HepG2 (cell line): ENCODE results near the gene MOV10L1. TPM values are rescaled to one million over a fixed set of nuclear protein-coding genes. Genes with fewer than 3 reads are reported as not detected.

ENCODE experiments used
- ATAC-seq: fragments of 200-7000 bp; cut with Tn5 transposase; 3 replicates; pipeline ENCODE4 v1.9.1; 2020; ENCODE audit warnings: mild to moderate bottlenecking, moderate library complexity
- BruUV-seq: library from RNA; stranded (reverse); fragments of 400-500 nt; replicated peaks from 2 replicates; lab custom pipeline; 2021; lab: Mats Ljungman, UMichigan
- CTCF ChIA-PET: fragments of 300-600 bp; formaldehyde crosslinking; extraction: SDS; loops from one replicate; lab custom pipeline; 2021; ENCODE audit warnings: low total read pairs, inconsistent platforms, low intra/inter-chr PET ratio; lab: Yijun Ruan, JAX
- POLR2A ChIA-PET: fragments of 350-600 bp; sonication (Branson Sonifier 250); formaldehyde crosslinking; loops from one replicate; lab custom pipeline; 2020; ENCODE audit warnings: antibody characterized with exemption, inconsistent platforms; lab: Yijun Ruan, JAX
- DNase-seq: peaks from one replicate; pipeline ENCODE4 v3.0.0-alpha.2; 2015; ENCODE audit warnings: low spot score
- FAIRE-seq: peaks from 3 replicates; lab custom pipeline; 2011; peaks lifted over from hg19 to GRCh38; lab: Jason Lieb, UNC
- H2AFZ ChIP-seq: one replicate; pipeline ENCODE4 v1.6.1; 2011; ENCODE audit warnings: low read length, inconsistent platforms
- H3K27ac ChIP-seq: fragments of 300-600 bp; 3 replicates; pipeline ENCODE4 v1.8.0; 2011; ENCODE audit warnings: mixed run types, mild to moderate bottlenecking, mixed read lengths, low read length, inconsistent platforms; ENCODE audit not compliant: insufficient read depth; ENCODE audit errors: extremely low read length
- H3K27me3 ChIP-seq, 2 experiments: fragments of 200-600 bp in 1 of 2; 2 replicates in 1 of 2; 3 replicates in 1 of 2; pipeline versions ENCODE4 v1.6.0 to v1.8.0; 2011; ENCODE audit warnings: low read length in 2 of 2, mild to moderate bottlenecking in 2 of 2, moderate library complexity in 2 of 2, inconsistent platforms in 1 of 2; ENCODE audit not compliant: insufficient read depth in 2 of 2, control insufficient read depth in 1 of 2
- H3K36me3 ChIP-seq, 2 experiments: fragments of 200-600 bp in 1 of 2; replicated peaks in 1 of 2; 2 replicates in 1 of 2; 3 replicates in 1 of 2; pipeline versions ENCODE4 v1.5.1 to v1.8.0; 2011; ENCODE audit warnings: low read length in 2 of 2, inconsistent platforms in 1 of 2; ENCODE audit not compliant: insufficient read depth in 2 of 2, control insufficient read depth in 1 of 2
- H3K4me1 ChIP-seq: 2 replicates; pipeline ENCODE4 v1.5.1; 2012; ENCODE audit warnings: low read length, inconsistent platforms; ENCODE audit not compliant: insufficient read depth
- H3K4me2 ChIP-seq: 2 replicates; pipeline ENCODE4 v1.6.0; 2011; ENCODE audit warnings: low read depth, low read length, inconsistent platforms
- H3K4me3 ChIP-seq, 3 experiments: fragments of 200-600 bp in 1 of 3; sonication (generic), shearing (Covaris generic) in 1 of 3; replicated peaks in 1 of 3; 2 replicates each; pipeline ENCODE4 v1.5.1; 2011 to 2016; ENCODE audit warnings: low read length in 3 of 3, inconsistent platforms in 2 of 3, low read depth in 2 of 3, mild to moderate bottlenecking in 2 of 3, control low read depth in 1 of 3, mixed read lengths in 1 of 3; ENCODE audit not compliant: insufficient read depth in 1 of 3
- H3K79me2 ChIP-seq: one replicate; pipeline ENCODE4 v1.6.1; 2011; ENCODE audit warnings: low read length, inconsistent platforms; ENCODE audit not compliant: insufficient read depth
- H3K9ac ChIP-seq: 2 replicates; pipeline ENCODE4 v1.6.0; 2011; ENCODE audit warnings: mild to moderate bottlenecking, low read depth, low read length, inconsistent platforms; ENCODE audit not compliant: insufficient read depth
- H3K9me3 ChIP-seq: 2 replicates; pipeline ENCODE4 v1.5.1; 2012; ENCODE audit warnings: mild to moderate bottlenecking, low read length
- H4K20me1 ChIP-seq: 2 replicates; pipeline ENCODE4 v1.6.0; 2011; ENCODE audit warnings: inconsistent platforms, mild to moderate bottlenecking, low read length, moderate library complexity; ENCODE audit not compliant: insufficient read depth
- CENPX ChIP-seq: sonication (generic); formaldehyde crosslinking; IDR thresholded peaks from 2 replicates; pipeline ENCODE4 v1.9.0; 2021; ENCODE audit warnings: mild to moderate bottlenecking, missing genetic modification reagents, moderate library complexity
- CHCHD3 ChIP-seq: sonication (generic); formaldehyde crosslinking; IDR thresholded peaks from 2 replicates; pipeline ENCODE4 v1.8.0; 2022; ENCODE audit warnings: mild to moderate bottlenecking, missing genetic modification reagents, moderate library complexity
- DR1 ChIP-seq: sonication (generic); formaldehyde crosslinking; IDR thresholded peaks from 2 replicates; pipeline ENCODE4 v1.8.0; 2021; ENCODE audit warnings: mild to moderate bottlenecking, missing genetic modification reagents, inconsistent platforms
- IKZF4 ChIP-seq: sonication (generic); formaldehyde crosslinking; IDR thresholded peaks from 2 replicates; pipeline ENCODE4 v1.5.1; 2020; ENCODE audit warnings: borderline replicate concordance, mild to moderate bottlenecking, low read depth, missing genetic modification reagents; ENCODE audit errors: not compliant biosample characterization
- MED13 ChIP-seq: sonication (generic); formaldehyde crosslinking; IDR thresholded peaks from 2 replicates; pipeline ENCODE4 v1.5.0; 2020; ENCODE audit warnings: missing genetic modification reagents
- MTF2 ChIP-seq: sonication (generic); formaldehyde crosslinking; IDR thresholded peaks from 2 replicates; pipeline ENCODE4 v1.5.0; 2020; ENCODE audit warnings: missing genetic modification reagents, borderline replicate concordance
- SRSF4 ChIP-seq: fragments of 200-400 bp; formaldehyde crosslinking; IDR thresholded peaks from one replicate; pipeline ENCODE4 v1.6.1; 2018; ENCODE audit warnings: mild to moderate bottlenecking, low read depth, low read length, moderate library complexity; ENCODE audit not compliant: poor library complexity, severe bottlenecking
- ZBTB1 ChIP-seq: sonication (generic); formaldehyde crosslinking; IDR thresholded peaks from 2 replicates; pipeline ENCODE4 v1.4.0; 2020; ENCODE audit warnings: missing genetic modification reagents, borderline replicate concordance
- ZFP37 ChIP-seq: sonication (generic); formaldehyde crosslinking; IDR thresholded peaks from 2 replicates; pipeline ENCODE4 v1.4.0; 2020; ENCODE audit warnings: missing genetic modification reagents, borderline replicate concordance
- ZNF282 ChIP-seq: fragments of 450-650 bp; IDR thresholded peaks from 2 replicates; pipeline ENCODE4 v1.6.1; 2018; ENCODE audit not compliant: partially characterized antibody
- ZNF724P ChIP-seq: sonication (generic); formaldehyde crosslinking; IDR thresholded peaks from 2 replicates; pipeline ENCODE4 v1.8.0; 2022; ENCODE audit warnings: missing genetic modification reagents, borderline replicate concordance
- ZNF746 ChIP-seq: sonication (generic); formaldehyde crosslinking; IDR thresholded peaks from 2 replicates; pipeline ENCODE4 v1.8.0; 2022; ENCODE audit warnings: mild to moderate bottlenecking, missing genetic modification reagents
- ZSCAN31 ChIP-seq: sonication (generic); formaldehyde crosslinking; IDR thresholded peaks from 2 replicates; pipeline ENCODE4 v1.5.0; 2020; ENCODE audit warnings: low read depth, mild to moderate bottlenecking, missing genetic modification reagents
- WGBS: methylation state at CpG from one replicate; pipeline ENCODE4 v1.1.6; 2017; ENCODE audit warnings: low lambda C conversion rate; 5-methylcytosine and 5-hydroxymethylcytosine counted together
- in situ Hi-C: cut with HindIII; loops from 2 replicates; pipeline ENCODE4 v1.10.0; 2017; ENCODE audit warnings: low pct_unique_long_range_greater_than_20kb; ENCODE audit not compliant: extremely low pct_ligation_motif_present
- intact Hi-C: fragments of 100-400 bp; cut with micrococcal nuclease; formaldehyde crosslinking; loops from one replicate; pipeline ENCODE4 v1.10.0; 2022; ENCODE audit not compliant: unreplicated experiment
- polyA plus RNA-seq, 8 experiments: library from polyadenylated mRNA; depleted of rRNA in 3 of 8; stranded (reverse) in 7 of 8; unstranded in 1 of 8; fragments of >200 nt; fragmentation: Illumina TruSeq in 4 of 8; extraction: Trizol in 4 of 8; gene quantifications; 2 replicates each; pipeline versions ENCODE4 v1.2.1 to v1.2.3, GENCODE V29; 2011 to 2016; ENCODE audit warnings: low read depth in 4 of 8, missing spikeins in 1 of 8, mixed read lengths in 1 of 8; ENCODE audit not compliant: insufficient read depth in 1 of 8
- total RNA-seq, 5 experiments: library from RNA; depleted of rRNA; stranded (reverse); fragments of >200 nt; fragmentation: Illumina TruSeq; extraction: Trizol; gene quantifications; 2 replicates each; pipeline ENCODE4 v1.2.3, GENCODE V29; 2016; ENCODE audit warnings: low read depth in 1 of 5
- TF ChIP-seq, protein P1 (sequence below): sonication (generic); formaldehyde crosslinking; IDR thresholded peaks from 2 replicates; pipeline ENCODE4 v1.4.0; 2020; ENCODE audit warnings: missing genetic modification reagents
- TF ChIP-seq, protein P2 (sequence below): sonication (generic); formaldehyde crosslinking; IDR thresholded peaks from 2 replicates; pipeline ENCODE4 v1.8.0; 2022; ENCODE audit warnings: missing genetic modification reagents, mild to moderate bottlenecking, moderate library complexity, borderline replicate concordance
- TF ChIP-seq, protein P3 (sequence below): sonication (generic); formaldehyde crosslinking; IDR thresholded peaks from 2 replicates; pipeline ENCODE4 v1.4.0; 2020; ENCODE audit warnings: low read depth, mild to moderate bottlenecking, missing genetic modification reagents
- TF ChIP-seq, protein P4 (sequence below): IDR thresholded peaks from 2 replicates; pipeline ENCODE4 v1.6.1; 2016; ENCODE audit warnings: missing compliant biosample characterization, missing genetic modification reagents, borderline replicate concordance

The MOV10L1 gene
- total and polyA plus RNA-seq, 2 of the 13 experiments (the other 11 are each of a cell fraction or from before 2014, with no cell fraction given) = 0.11 to 0.12 TPM

DNA sequence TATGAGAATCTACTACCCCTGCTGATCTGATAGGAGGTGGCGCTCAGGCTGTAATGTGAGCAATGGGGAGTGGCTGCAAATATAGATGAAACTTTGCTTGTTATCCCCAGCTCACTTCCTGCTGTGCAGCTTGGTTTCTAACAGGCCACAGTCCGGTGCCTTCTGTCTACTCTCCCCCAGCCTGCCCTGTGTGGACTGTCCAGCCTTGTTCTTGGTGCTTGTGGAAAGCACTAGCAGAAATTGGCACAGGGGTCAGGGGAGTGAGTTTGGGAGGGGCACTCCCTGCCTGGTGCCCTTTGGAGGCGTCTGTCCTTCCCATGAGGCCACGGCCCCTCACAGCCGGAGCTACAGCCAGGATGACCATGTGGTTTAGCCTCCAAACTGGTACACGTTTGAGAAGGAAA lies 14.3 kb downstream of the MOV10L1 start:
- 23% methylated on average over 5 of the region's 6 CpGs for WGBS
- H3K79me2 ChIP-seq = no peaks in the 10 kb centered on the region
- no peaks in the 10 kb centered on the region for H3K36me3 ChIP-seq
- POLR2A ChIA-PET = no interaction called here
- H3K9ac ChIP-seq = no peak overlapping the region
- BruUV-seq = no TSS peak
- intact Hi-C loops (loop anchor here (5.0 kb wide), 1 partner anchor 43 kb away; no protein-coding TSS in a partner anchor), in situ Hi-C loops (no loop called here)
- no peak overlapping the region for H3K4me2 ChIP-seq
- no peak overlapping the region for H2AFZ ChIP-seq
- no peak overlapping the region for H3K27ac ChIP-seq
- ATAC-seq = no peak
- CTCF ChIA-PET = no interaction called here
- H3K27me3 ChIP-seq = peaks cover 3 to 18% of the 10 kb centered on the region in 2 experiments; a peak in 4 of 5 replicates
- peaks cover 7% of the 10 kb centered on the region; the same call in 1 of the 2 replicates for H3K4me1 ChIP-seq
- H3K4me3 ChIP-seq = no peak overlapping the region
- no peak for FAIRE-seq
- DNase-seq = no peak
- no peaks in the 10 kb centered on the region for H3K9me3 ChIP-seq
- no peaks in the 10 kb centered on the region for H4K20me1 ChIP-seq
- TF ChIP-seq DR1 (CRISPR knock-in tag) (no peak), MED13 (CRISPR knock-in tag) (no peak), ZSCAN31 (CRISPR knock-in tag) (no peak), ZNF746 (CRISPR knock-in tag) (no peak), IKZF4 (no peak), ZNF724P (CRISPR knock-in tag) (no peak), SRSF4 (no peak), CENPX (CRISPR knock-in tag) (no peak), ZBTB1 (no peak), CHCHD3 (CRISPR knock-in tag) (no peak), MTF2 (CRISPR knock-in tag) (no peak), ZFP37 (CRISPR knock-in tag) (no peak), ZNF282 (no peak)
- TF ChIP-seq, protein P1, sequence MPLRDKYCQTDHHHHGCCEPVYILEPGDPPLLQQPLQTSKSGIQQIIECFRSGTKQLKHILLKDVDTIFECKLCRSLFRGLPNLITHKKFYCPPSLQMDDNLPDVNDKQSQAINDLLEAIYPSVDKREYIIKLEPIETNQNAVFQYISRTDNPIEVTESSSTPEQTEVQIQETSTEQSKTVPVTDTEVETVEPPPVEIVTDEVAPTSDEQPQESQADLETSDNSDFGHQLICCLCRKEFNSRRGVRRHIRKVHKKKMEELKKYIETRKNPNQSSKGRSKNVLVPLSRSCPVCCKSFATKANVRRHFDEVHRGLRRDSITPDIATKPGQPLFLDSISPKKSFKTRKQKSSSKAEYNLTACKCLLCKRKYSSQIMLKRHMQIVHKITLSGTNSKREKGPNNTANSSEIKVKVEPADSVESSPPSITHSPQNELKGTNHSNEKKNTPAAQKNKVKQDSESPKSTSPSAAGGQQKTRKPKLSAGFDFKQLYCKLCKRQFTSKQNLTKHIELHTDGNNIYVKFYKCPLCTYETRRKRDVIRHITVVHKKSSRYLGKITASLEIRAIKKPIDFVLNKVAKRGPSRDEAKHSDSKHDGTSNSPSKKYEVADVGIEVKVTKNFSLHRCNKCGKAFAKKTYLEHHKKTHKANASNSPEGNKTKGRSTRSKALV (CRISPR knock-in tag) = no peak
- TF ChIP-seq, protein P2, sequence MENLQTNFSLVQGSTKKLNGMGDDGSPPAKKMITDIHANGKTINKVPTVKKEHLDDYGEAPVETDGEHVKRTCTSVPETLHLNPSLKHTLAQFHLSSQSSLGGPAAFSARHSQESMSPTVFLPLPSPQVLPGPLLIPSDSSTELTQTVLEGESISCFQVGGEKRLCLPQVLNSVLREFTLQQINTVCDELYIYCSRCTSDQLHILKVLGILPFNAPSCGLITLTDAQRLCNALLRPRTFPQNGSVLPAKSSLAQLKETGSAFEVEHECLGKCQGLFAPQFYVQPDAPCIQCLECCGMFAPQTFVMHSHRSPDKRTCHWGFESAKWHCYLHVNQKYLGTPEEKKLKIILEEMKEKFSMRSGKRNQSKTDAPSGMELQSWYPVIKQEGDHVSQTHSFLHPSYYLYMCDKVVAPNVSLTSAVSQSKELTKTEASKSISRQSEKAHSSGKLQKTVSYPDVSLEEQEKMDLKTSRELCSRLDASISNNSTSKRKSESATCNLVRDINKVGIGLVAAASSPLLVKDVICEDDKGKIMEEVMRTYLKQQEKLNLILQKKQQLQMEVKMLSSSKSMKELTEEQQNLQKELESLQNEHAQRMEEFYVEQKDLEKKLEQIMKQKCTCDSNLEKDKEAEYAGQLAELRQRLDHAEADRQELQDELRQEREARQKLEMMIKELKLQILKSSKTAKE (CRISPR knock-in tag) = no peak
- TF ChIP-seq, protein P3, sequence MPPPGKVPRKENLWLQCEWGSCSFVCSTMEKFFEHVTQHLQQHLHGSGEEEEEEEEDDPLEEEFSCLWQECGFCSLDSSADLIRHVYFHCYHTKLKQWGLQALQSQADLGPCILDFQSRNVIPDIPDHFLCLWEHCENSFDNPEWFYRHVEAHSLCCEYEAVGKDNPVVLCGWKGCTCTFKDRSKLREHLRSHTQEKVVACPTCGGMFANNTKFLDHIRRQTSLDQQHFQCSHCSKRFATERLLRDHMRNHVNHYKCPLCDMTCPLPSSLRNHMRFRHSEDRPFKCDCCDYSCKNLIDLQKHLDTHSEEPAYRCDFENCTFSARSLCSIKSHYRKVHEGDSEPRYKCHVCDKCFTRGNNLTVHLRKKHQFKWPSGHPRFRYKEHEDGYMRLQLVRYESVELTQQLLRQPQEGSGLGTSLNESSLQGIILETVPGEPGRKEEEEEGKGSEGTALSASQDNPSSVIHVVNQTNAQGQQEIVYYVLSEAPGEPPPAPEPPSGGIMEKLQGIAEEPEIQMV (CRISPR knock-in tag) = no peak
- TF ChIP-seq, protein P4, sequence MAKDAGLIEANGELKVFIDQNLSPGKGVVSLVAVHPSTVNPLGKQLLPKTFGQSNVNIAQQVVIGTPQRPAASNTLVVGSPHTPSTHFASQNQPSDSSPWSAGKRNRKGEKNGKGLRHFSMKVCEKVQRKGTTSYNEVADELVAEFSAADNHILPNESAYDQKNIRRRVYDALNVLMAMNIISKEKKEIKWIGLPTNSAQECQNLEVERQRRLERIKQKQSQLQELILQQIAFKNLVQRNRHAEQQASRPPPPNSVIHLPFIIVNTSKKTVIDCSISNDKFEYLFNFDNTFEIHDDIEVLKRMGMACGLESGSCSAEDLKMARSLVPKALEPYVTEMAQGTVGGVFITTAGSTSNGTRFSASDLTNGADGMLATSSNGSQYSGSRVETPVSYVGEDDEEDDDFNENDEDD (CRISPR knock-in tag) = no peak
